GM23338 (cell line): ENCODE measurements around the gene SORL1. TPM values are rescaled to one million over a fixed set of nuclear protein-coding genes. Genes with fewer than 3 reads are reported as not detected.

Experiments used
- ATAC-seq: fragments of 200-7000 bp; cut with Tn5 transposase; 3 replicates; pipeline ENCODE4 v1.9.1; 2020
- DNase-seq: peaks from one replicate; pipeline ENCODE4 v3.0.0-alpha.2; 2015; ENCODE audit warnings: low spot score
- H2AFZ ChIP-seq: fragments of 200-600 bp; sonication (generic); 2 replicates; pipeline ENCODE4 v1.8.0; 2016; ENCODE audit warnings: antibody characterized with exemption, mild to moderate bottlenecking, moderate library complexity
- H3F3A ChIP-seq: fragments of 200-600 bp; sonication (generic); replicated peaks from 2 replicates; pipeline ENCODE4 v1.8.0; 2017; ENCODE audit warnings: antibody characterized with exemption, mixed run types, low read depth
- H3K27ac ChIP-seq: fragments of 200-600 bp; sonication (generic); 2 replicates; pipeline ENCODE4 v1.6.1; 2016; ENCODE audit warnings: low read depth
- H3K27me3 ChIP-seq: fragments of 200-600 bp; sonication (generic); 2 replicates; pipeline ENCODE4 v1.8.0; 2016; ENCODE audit warnings: mild to moderate bottlenecking, mixed run types, moderate library complexity; ENCODE audit not compliant: insufficient read depth
- H3K36me3 ChIP-seq: fragments of 200-600 bp; sonication (generic); 2 replicates; pipeline ENCODE4 v1.8.0; 2016; ENCODE audit warnings: mild to moderate bottlenecking; ENCODE audit not compliant: insufficient read depth
- H3K4me1 ChIP-seq: fragments of 200-600 bp; sonication (generic); 2 replicates; pipeline ENCODE4 v1.8.0; 2016; ENCODE audit warnings: mild to moderate bottlenecking, moderate library complexity; ENCODE audit not compliant: insufficient read depth
- H3K4me2 ChIP-seq: fragments of 200-600 bp; sonication (generic); 2 replicates; pipeline ENCODE4 v1.7.1; 2017; ENCODE audit warnings: mixed run types
- H3K4me3 ChIP-seq: fragments of 200-600 bp; sonication (generic); 2 replicates; pipeline ENCODE4 v1.6.1; 2016; ENCODE audit warnings: mixed run types
- H3K79me2 ChIP-seq: fragments of 200-600 bp; sonication (generic); replicated peaks from 2 replicates; pipeline ENCODE4 v1.8.0; 2017; ENCODE audit warnings: mild to moderate bottlenecking; ENCODE audit not compliant: insufficient read depth
- H3K9me2 ChIP-seq: fragments of 200-600 bp; sonication (generic); 2 replicates; pipeline ENCODE4 v1.8.0; 2017; ENCODE audit not compliant: insufficient read depth
- H4K20me1 ChIP-seq: fragments of 200-600 bp; sonication (generic); replicated peaks from 2 replicates; pipeline ENCODE4 v1.8.0; 2017; ENCODE audit warnings: mild to moderate bottlenecking; ENCODE audit not compliant: insufficient read depth
- H3K27ac Mint-ChIP-seq: 2 replicates; pipeline ENCODE4 v1.8.0; 2020; ENCODE audit warnings: inconsistent platforms, mild to moderate bottlenecking, moderate library complexity, mixed read lengths
- H3K27me3 Mint-ChIP-seq: 3 replicates; pipeline ENCODE4 v1.8.0; 2022; ENCODE audit warnings: low read depth, mild to moderate bottlenecking, moderate library complexity, mixed read lengths, inconsistent platforms; ENCODE audit not compliant: insufficient read depth, poor library complexity
- H3K36me3 Mint-ChIP-seq: 3 replicates; pipeline ENCODE4 v1.8.0; 2021; ENCODE audit warnings: low read depth, mild to moderate bottlenecking, inconsistent platforms, moderate library complexity, mixed read lengths
- H3K4me1 Mint-ChIP-seq: 3 replicates; pipeline ENCODE4 v1.8.0; 2020; ENCODE audit warnings: mild to moderate bottlenecking, inconsistent platforms, mixed read lengths
- H3K4me3 Mint-ChIP-seq: 3 replicates; pipeline ENCODE4 v1.8.0; 2021; ENCODE audit warnings: moderate library complexity, mild to moderate bottlenecking, inconsistent platforms, mixed read lengths
- H3K9me3 Mint-ChIP-seq: 3 replicates; pipeline ENCODE4 v1.8.0; 2020; ENCODE audit warnings: moderate library complexity, mild to moderate bottlenecking, inconsistent platforms, mixed read lengths
- CREB1 ChIP-seq: fragments of 250-450 bp; sonication (Bioruptor Pico); IDR thresholded peaks from 2 replicates; pipeline ENCODE4 v1.5.0; 2020; ENCODE audit warnings: low read depth, mild to moderate bottlenecking, moderate library complexity
- EZH2phosphoT487 ChIP-seq: fragments of 200-600 bp; sonication (generic); IDR thresholded peaks from one replicate; pipeline ENCODE4 v1.8.1; 2018; ENCODE audit warnings: antibody characterized with exemption; ENCODE audit not compliant: unreplicated experiment
- JUNB ChIP-seq: IDR thresholded peaks from one replicate; pipeline ENCODE4 v1.6.1; 2016; ENCODE audit warnings: antibody characterized with exemption; ENCODE audit not compliant: unreplicated experiment
- NANOG ChIP-seq: IDR thresholded peaks from 2 replicates; pipeline ENCODE4 v1.6.1; 2016; ENCODE audit warnings: antibody characterized with exemption, borderline replicate concordance
- STAT1 ChIP-seq: IDR thresholded peaks from one replicate; pipeline ENCODE4 v1.6.1; 2016; ENCODE audit warnings: antibody characterized with exemption; ENCODE audit not compliant: unreplicated experiment
- ZNF114 ChIP-seq: fragments of 250-450 bp; sonication (Bioruptor Pico); IDR thresholded peaks from 2 replicates; pipeline ENCODE4 v1.5.0; 2020; ENCODE audit warnings: mild to moderate bottlenecking, moderate library complexity
- ZNF331 ChIP-seq: fragments of 250-450 bp; sonication (Bioruptor Pico); IDR thresholded peaks from 2 replicates; pipeline ENCODE4 v1.5.0; 2020; ENCODE audit warnings: low read depth, mild to moderate bottlenecking, moderate library complexity
- polyA plus RNA-seq: library from polyadenylated mRNA; unstranded; fragments of >200 nt; fragmentation: Nextera tagmentation; extraction: Ambion mirVana; gene quantifications from 2 replicates; pipeline ENCODE4 v1.2.1, GENCODE V29; 2016
- total RNA-seq: library from RNA; depleted of rRNA; stranded (reverse); fragments of >200 nt; shearing (Covaris generic); gene quantifications from 2 replicates; pipeline ENCODE4 v1.2.3, GENCODE V29; 2014
- TF ChIP-seq, protein P1 (sequence below), 2 experiments: fragments of 200-600 bp in 1 of 2; sonication (generic) in 1 of 2; conservative IDR thresholded peaks; 2 replicates each; pipeline versions ENCODE4 v1.5.1 to v1.6.1; 2016 to 2017; ENCODE audit warnings: antibody characterized with exemption in 2 of 2, low read depth in 2 of 2, mild to moderate bottlenecking in 2 of 2, moderate library complexity in 1 of 2
- TF ChIP-seq, protein P2 (sequence below): fragments of 250-450 bp; sonication (Bioruptor Pico); IDR thresholded peaks from 2 replicates; pipeline ENCODE4 v1.5.0; 2020; ENCODE audit warnings: mild to moderate bottlenecking, moderate library complexity

SORL1 gene
- total and polyA plus RNA-seq, 2 experiments from 2014 or later: 23.0 to 78.8 TPM

DNA sequence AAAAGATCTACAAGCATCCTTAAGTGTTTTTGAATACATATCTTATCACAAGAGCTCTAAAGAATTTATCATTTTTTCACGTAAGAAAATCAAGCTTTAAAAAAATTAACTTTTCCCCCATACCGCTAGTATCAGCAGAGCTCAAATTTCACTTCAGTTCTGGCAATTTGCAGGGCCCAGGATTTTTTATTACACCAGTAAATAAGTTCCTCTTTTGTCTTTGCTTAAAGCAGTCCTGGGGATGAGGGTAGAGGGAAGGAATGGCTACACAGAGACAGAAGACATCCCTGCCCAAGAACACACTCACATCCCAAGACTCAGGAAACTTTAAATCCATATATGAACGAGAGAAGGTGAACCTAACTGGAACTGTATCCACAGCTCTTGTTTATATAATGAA is 22.6 kb upstream of the SORL1 start:
- peaks cover 6% of the 10 kb centered on the region for H3K9me3 Mint-ChIP-seq
- no peak overlapping the region for H3K4me3 Mint-ChIP-seq
- TF ChIP-seq, protein P1, sequence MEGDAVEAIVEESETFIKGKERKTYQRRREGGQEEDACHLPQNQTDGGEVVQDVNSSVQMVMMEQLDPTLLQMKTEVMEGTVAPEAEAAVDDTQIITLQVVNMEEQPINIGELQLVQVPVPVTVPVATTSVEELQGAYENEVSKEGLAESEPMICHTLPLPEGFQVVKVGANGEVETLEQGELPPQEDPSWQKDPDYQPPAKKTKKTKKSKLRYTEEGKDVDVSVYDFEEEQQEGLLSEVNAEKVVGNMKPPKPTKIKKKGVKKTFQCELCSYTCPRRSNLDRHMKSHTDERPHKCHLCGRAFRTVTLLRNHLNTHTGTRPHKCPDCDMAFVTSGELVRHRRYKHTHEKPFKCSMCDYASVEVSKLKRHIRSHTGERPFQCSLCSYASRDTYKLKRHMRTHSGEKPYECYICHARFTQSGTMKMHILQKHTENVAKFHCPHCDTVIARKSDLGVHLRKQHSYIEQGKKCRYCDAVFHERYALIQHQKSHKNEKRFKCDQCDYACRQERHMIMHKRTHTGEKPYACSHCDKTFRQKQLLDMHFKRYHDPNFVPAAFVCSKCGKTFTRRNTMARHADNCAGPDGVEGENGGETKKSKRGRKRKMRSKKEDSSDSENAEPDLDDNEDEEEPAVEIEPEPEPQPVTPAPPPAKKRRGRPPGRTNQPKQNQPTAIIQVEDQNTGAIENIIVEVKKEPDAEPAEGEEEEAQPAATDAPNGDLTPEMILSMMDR (conservative IDR thresholded peaks at IDR 0.05; ENCODE audit: low read depth in 2 of 2): no peak
- Histone ChIP-seq H3K27me3 (peaks cover 15% of the 10 kb centered on the region), H3F3A (no peaks in the 10 kb centered on the region), H3K4me1 (peaks cover 10% of the 10 kb centered on the region), H4K20me1 (no peaks in the 10 kb centered on the region), H2AFZ (no peak overlapping the region), H3K4me2 (no peak overlapping the region), H3K4me3 (no peak overlapping the region), H3K79me2 (no peaks in the 10 kb centered on the region), H3K36me3 (no peaks in the 10 kb centered on the region), H3K27ac (no peak overlapping the region), H3K9me2 (peaks cover 11% of the 10 kb centered on the region)
- H3K27me3 Mint-ChIP-seq: peaks cover 19% of the 10 kb centered on the region
- peaks cover 2% of the 10 kb centered on the region; the same call in 1 of the 3 replicates for H3K36me3 Mint-ChIP-seq
- no peak overlapping the region for H3K27ac Mint-ChIP-seq
- DNase-seq: no peak
- no peak for ATAC-seq
- peaks cover 13% of the 10 kb centered on the region for H3K4me1 Mint-ChIP-seq

DNA sequence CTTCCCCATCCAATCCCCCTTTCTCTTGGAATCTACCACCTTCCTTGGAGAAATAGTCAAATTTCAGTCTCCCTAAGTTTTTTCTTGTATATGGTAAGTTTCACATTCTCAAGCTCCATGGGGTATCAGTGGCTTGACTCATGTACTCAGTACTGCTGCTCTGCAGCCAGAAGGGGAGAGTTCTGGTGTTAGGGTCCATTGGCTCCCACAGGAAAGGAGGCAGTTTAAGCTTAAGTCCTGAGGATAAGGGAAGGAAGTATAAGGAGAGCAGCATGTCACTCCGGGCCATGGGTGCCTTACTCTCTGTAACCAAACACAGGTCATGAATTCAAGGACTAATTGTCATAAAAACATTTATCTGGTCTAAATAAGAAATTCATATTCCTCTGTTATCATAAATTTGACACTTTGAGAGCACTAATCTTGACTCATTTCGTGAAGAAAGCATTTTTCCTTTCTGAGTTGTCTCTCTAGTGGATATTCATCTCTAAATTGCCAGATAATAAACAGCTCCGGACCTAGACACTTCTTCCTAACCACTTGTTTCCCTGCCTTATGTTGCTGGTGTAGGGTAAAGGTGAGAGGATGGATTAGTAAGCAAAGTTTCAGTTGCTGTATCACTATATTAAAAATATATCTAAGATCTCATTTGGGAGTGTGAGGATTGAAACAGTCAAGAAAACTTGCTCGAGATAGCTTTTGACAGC is 20.1 kb upstream of the SORL1 start:
- no peaks in the 10 kb centered on the region for H4K20me1 ChIP-seq
- peaks cover 11% of the 10 kb centered on the region for H3K9me2 ChIP-seq
- H3K9me3 Mint-ChIP-seq: no peaks in the 10 kb centered on the region
- H3K27me3 ChIP-seq: peaks cover 5% of the 10 kb centered on the region; the same call in 1 of the 2 replicates
- peak overlapping the region; percentile 60; the same call in 1 of the 2 replicates for H2AFZ ChIP-seq
- H3K4me2 ChIP-seq: no peak overlapping the region
- no peak overlapping the region for H3K4me3 ChIP-seq
- H3K27me3 Mint-ChIP-seq: peaks cover 8% of the 10 kb centered on the region
- no peaks in the 10 kb centered on the region for H3K79me2 ChIP-seq
- no peak overlapping the region for H3K4me3 Mint-ChIP-seq
- no peaks in the 10 kb centered on the region for H3F3A ChIP-seq
- ATAC-seq: no peak
- H3K4me1 ChIP-seq: 0 out of 2 replicates have a peak, but pooled peaks cover under 1% of the 10 kb centered on the region
- no peak for DNase-seq
- H3K27ac Mint-ChIP-seq: no peak overlapping the region
- no peaks in the 10 kb centered on the region for H3K36me3 ChIP-seq
- peaks cover 4% of the 10 kb centered on the region; the same call in 2 of the 3 replicates for H3K4me1 Mint-ChIP-seq
- H3K36me3 Mint-ChIP-seq: no peaks in the 10 kb centered on the region
- H3K27ac ChIP-seq: no peak overlapping the region
- no peak for TF ChIP-seq NANOG
- no peak for TF ChIP-seq STAT1
- TF ChIP-seq ZNF331 (CRISPR knock-in tag): no peak
- TF ChIP-seq, protein P1 (conservative IDR thresholded peaks at IDR 0.05; ENCODE audit: low read depth in 2 of 2): no peak
- TF ChIP-seq ZNF114 (CRISPR knock-in tag): no peak
- TF ChIP-seq CREB1: no peak
- TF ChIP-seq EZH2phosphoT487: no peak
- TF ChIP-seq, protein P2, sequence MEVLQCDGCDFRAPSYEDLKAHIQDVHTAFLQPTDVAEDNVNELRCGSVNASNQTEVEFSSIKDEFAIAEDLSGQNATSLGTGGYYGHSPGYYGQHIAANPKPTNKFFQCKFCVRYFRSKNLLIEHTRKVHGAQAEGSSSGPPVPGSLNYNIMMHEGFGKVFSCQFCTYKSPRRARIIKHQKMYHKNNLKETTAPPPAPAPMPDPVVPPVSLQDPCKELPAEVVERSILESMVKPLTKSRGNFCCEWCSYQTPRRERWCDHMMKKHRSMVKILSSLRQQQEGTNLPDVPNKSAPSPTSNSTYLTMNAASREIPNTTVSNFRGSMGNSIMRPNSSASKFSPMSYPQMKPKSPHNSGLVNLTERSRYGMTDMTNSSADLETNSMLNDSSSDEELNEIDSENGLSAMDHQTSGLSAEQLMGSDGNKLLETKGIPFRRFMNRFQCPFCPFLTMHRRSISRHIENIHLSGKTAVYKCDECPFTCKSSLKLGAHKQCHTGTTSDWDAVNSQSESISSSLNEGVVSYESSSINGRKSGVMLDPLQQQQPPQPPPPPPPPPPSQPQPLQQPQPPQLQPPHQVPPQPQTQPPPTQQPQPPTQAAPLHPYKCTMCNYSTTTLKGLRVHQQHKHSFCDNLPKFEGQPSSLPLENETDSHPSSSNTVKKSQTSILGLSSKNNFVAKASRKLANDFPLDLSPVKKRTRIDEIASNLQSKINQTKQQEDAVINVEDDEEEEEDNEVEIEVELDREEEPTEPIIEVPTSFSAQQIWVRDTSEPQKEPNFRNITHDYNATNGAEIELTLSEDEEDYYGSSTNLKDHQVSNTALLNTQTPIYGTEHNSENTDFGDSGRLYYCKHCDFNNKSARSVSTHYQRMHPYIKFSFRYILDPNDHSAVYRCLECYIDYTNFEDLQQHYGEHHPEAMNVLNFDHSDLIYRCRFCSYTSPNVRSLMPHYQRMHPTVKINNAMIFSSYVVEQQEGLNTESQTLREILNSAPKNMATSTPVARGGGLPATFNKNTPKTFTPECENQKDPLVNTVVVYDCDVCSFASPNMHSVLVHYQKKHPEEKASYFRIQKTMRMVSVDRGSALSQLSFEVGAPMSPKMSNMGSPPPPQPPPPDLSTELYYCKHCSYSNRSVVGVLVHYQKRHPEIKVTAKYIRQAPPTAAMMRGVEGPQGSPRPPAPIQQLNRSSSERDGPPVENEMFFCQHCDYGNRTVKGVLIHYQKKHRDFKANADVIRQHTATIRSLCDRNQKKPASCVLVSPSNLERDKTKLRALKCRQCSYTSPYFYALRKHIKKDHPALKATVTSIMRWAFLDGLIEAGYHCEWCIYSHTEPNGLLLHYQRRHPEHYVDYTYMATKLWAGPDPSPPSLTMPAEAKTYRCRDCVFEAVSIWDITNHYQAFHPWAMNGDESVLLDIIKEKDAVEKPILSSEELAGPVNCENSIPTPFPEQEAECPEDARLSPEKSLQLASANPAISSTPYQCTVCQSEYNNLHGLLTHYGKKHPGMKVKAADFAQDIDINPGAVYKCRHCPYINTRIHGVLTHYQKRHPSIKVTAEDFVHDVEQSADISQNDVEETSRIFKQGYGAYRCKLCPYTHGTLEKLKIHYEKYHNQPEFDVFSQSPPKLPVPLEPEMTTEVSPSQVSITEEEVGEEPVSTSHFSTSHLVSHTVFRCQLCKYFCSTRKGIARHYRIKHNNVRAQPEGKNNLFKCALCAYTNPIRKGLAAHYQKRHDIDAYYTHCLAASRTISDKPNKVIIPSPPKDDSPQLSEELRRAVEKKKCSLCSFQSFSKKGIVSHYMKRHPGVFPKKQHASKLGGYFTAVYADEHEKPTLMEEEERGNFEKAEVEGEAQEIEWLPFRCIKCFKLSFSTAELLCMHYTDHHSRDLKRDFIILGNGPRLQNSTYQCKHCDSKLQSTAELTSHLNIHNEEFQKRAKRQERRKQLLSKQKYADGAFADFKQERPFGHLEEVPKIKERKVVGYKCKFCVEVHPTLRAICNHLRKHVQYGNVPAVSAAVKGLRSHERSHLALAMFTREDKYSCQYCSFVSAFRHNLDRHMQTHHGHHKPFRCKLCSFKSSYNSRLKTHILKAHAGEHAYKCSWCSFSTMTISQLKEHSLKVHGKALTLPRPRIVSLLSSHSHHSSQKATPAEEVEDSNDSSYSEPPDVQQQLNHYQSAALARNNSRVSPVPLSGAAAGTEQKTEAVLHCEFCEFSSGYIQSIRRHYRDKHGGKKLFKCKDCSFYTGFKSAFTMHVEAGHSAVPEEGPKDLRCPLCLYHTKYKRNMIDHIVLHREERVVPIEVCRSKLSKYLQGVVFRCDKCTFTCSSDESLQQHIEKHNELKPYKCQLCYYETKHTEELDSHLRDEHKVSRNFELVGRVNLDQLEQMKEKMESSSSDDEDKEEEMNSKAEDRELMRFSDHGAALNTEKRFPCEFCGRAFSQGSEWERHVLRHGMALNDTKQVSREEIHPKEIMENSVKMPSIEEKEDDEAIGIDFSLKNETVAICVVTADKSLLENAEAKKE: no peak
- TF ChIP-seq JUNB: no peak
